Measurements from ENCODE around the gene RNF144A.

DNA sequence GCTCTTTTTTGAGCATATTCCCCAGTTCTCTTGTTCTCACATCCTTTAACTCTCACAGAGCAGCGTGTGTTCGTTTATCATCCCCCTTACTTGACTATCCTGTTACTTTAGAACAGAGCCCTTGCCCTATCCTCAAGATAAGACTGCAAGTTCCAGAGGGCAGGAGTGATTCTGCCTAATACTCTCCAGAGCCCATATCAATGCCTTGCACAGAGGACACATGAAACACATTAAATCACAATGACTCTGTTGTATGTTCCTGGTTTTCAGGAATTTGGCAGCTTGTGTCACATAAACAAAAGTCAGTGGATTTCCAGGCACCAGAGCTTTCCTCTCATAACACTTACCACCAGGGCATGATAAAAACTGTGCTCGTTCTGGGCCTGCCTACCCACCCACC is 156.7 kb downstream of the RNF144A start:
- TF ChIP-seq POLR2A (IDR thresholded peaks at IDR 0.05) (no peak), CTCF (IDR thresholded peaks at IDR 0.05) (no peak)

Measured in right lobe of liver (tissue), 4 donors.